Endodermal cell (in vitro differentiated cells): ENCODE results near the gene LRBA. TPM values are rescaled to one million over a fixed set of nuclear protein-coding genes. Genes with fewer than 3 reads are reported as not detected.

Experiments used
- DNase-seq: peaks from one replicate; pipeline ENCODE4 v3.0.0-alpha.2; 2017
- H3K27ac ChIP-seq: 2 replicates; pipeline ENCODE4 v1.5.1; 2013; ENCODE audit warnings: mild to moderate bottlenecking, low read depth, low read length, moderate library complexity
- H3K27me3 ChIP-seq: 2 replicates; pipeline ENCODE4 v1.6.1; 2013; ENCODE audit warnings: mild to moderate bottlenecking, low read length, moderate library complexity; ENCODE audit not compliant: insufficient read depth, control insufficient read depth, poor library complexity, severe bottlenecking
- H3K36me3 ChIP-seq: 2 replicates; pipeline ENCODE4 v1.7.0; 2013; ENCODE audit warnings: mild to moderate bottlenecking, low read length, moderate library complexity; ENCODE audit not compliant: control insufficient read depth, insufficient read depth
- H3K4me1 ChIP-seq: one replicate; pipeline ENCODE4 v1.7.0; 2013; ENCODE audit warnings: low read length; ENCODE audit not compliant: control insufficient read depth, insufficient read depth
- H3K4me3 ChIP-seq: 2 replicates; pipeline ENCODE4 v1.5.1; 2013; ENCODE audit warnings: mild to moderate bottlenecking, low read length, moderate library complexity
- H3K9ac ChIP-seq: 2 replicates; pipeline ENCODE4 v1.6.1; 2013; ENCODE audit warnings: mild to moderate bottlenecking, low read length, moderate library complexity; ENCODE audit not compliant: poor library complexity, severe bottlenecking; ENCODE audit errors: extremely low read depth
- H3K9me3 ChIP-seq: 2 replicates; pipeline ENCODE4 v1.6.1; 2013; ENCODE audit warnings: mild to moderate bottlenecking, low read length, moderate library complexity; ENCODE audit not compliant: control insufficient read depth
- H3K27ac Mint-ChIP-seq: 2 replicates; pipeline ENCODE4 v1.8.0; 2020; ENCODE audit warnings: mixed read lengths
- H3K27me3 Mint-ChIP-seq: 2 replicates; pipeline ENCODE4 v1.8.0; 2021; ENCODE audit warnings: mild to moderate bottlenecking, mixed read lengths; ENCODE audit not compliant: insufficient read depth
- H3K36me3 Mint-ChIP-seq: 2 replicates; pipeline ENCODE4 v1.8.0; 2020; ENCODE audit warnings: low read depth, mixed read lengths
- H3K4me1 Mint-ChIP-seq: 2 replicates; pipeline ENCODE4 v1.8.0; 2020; ENCODE audit warnings: mixed read lengths
- H3K4me3 Mint-ChIP-seq: 2 replicates; pipeline ENCODE4 v1.8.0; 2020; ENCODE audit warnings: mild to moderate bottlenecking, moderate library complexity, mixed read lengths
- H3K9me3 Mint-ChIP-seq: 2 replicates; pipeline ENCODE4 v1.8.0; 2020; ENCODE audit warnings: mild to moderate bottlenecking, mixed read lengths
- CTCF ChIP-seq: fragments of 200-600 bp; sonication (generic); conservative IDR thresholded peaks from 2 replicates; pipeline ENCODE4 v1.5.0; 2021; ENCODE audit warnings: antibody characterized with exemption, mild to moderate bottlenecking
- WGBS, 2 experiments: methylation state at CpG; one replicate each; pipeline versions ENCODE4 v1.1.5 to v1.1.7; 2013; ENCODE audit warnings: missing lambda C conversion rate in 2 of 2, mixed read lengths in 1 of 2; ENCODE audit not compliant: insufficient coverage in 1 of 2, insufficient read length in 1 of 2; 5-methylcytosine and 5-hydroxymethylcytosine counted together
- total RNA-seq, 2 donors: library from RNA; stranded (reverse); fragmentation: NEBNext Ultra II Directional in 1 of 2; extraction: Animal tissue kit (Norgen Biotek cat#: 25700) in 1 of 2; gene quantifications; 2 replicates in 1 of 2; 3 replicates in 1 of 2; pipeline ENCODE4 v1.2.1, GENCODE V29; 2021

The LRBA gene
- total RNA-seq, 2 donors from 2014 or later = 77.3 to 95.9 TPM

- Histone ChIP-seq H3K9ac (no peak overlapping the region), H3K27me3 (no peaks in the 10 kb centered on the region), H3K27ac (no peak overlapping the region), H3K4me1 (no peaks in the 10 kb centered on the region), H3K36me3 (no peaks in the 10 kb centered on the region), H3K9me3 (no peaks in the 10 kb centered on the region), H3K4me3 (no peak overlapping the region)
- H3K4me1 Mint-ChIP-seq = no peaks in the 10 kb centered on the region
- H3K27ac Mint-ChIP-seq = no peak overlapping the region
- WGBS, 2 experiments = 67 to 89% methylated on average over 1 of the region's 1 CpG
- no peak overlapping the region for H3K4me3 Mint-ChIP-seq
- H3K36me3 Mint-ChIP-seq = peaks cover 10% of the 10 kb centered on the region
- no peaks in the 10 kb centered on the region for H3K27me3 Mint-ChIP-seq
- no peak for DNase-seq
- no peaks in the 10 kb centered on the region for H3K9me3 Mint-ChIP-seq
- TF ChIP-seq CTCF = no peak
Measured at GRCh38 chr4:150619042-150619441, 396.0 kb downstream of the LRBA start.

- DNase-seq = no peak
- Histone ChIP-seq H3K9me3 (no peaks in the 10 kb centered on the region), H3K4me3 (no peak overlapping the region), H3K9ac (no peak overlapping the region), H3K27ac (no peak overlapping the region), H3K36me3 (no peaks in the 10 kb centered on the region), H3K4me1 (no peaks in the 10 kb centered on the region), H3K27me3 (no peaks in the 10 kb centered on the region)
- no peak for TF ChIP-seq CTCF
- H3K4me3 Mint-ChIP-seq = no peak overlapping the region
- no peaks in the 10 kb centered on the region for H3K9me3 Mint-ChIP-seq
- H3K27me3 Mint-ChIP-seq = no peaks in the 10 kb centered on the region
- no peaks in the 10 kb centered on the region for H3K36me3 Mint-ChIP-seq
- H3K27ac Mint-ChIP-seq = no peak overlapping the region
- peaks cover 2% of the 10 kb centered on the region for H3K4me1 Mint-ChIP-seq
- WGBS, 2 experiments = 90 to 100% methylated on average over 2 to 3 of the region's 3 CpGs
Measured at GRCh38 chr4:150609131-150609530, 406.0 kb downstream of the LRBA start.

GRCh38 chr4:150600812-150601445 is 414.2 kb downstream of the LRBA start:
- Mint-ChIP-seq H3K27ac (no peak overlapping the region), H3K9me3 (no peaks in the 10 kb centered on the region), H3K36me3 (peaks cover 8% of the 10 kb centered on the region), H3K27me3 (no peaks in the 10 kb centered on the region), H3K4me3 (no peak overlapping the region), H3K4me1 (peaks cover 2% of the 10 kb centered on the region)
- H3K27ac ChIP-seq = no peak overlapping the region
- TF ChIP-seq CTCF = no peak
- 83 to 94% methylated on average over 4 to 5 of the region's 5 CpGs for WGBS, 2 experiments
- no peak overlapping the region for H3K9ac ChIP-seq
- H3K27me3 ChIP-seq = no peaks in the 10 kb centered on the region
- peaks cover 6% of the 10 kb centered on the region for H3K36me3 ChIP-seq
- H3K4me1 ChIP-seq = no peaks in the 10 kb centered on the region
- DNase-seq = no peak
- H3K4me3 ChIP-seq = no peak overlapping the region
- H3K9me3 ChIP-seq = no peaks in the 10 kb centered on the region
